ENCODE data around the gene SP2. TPM values are rescaled to one million over a fixed set of nuclear protein-coding genes. Genes with fewer than 3 reads are reported as not detected.

The SP2 gene
- total and polyA plus RNA-seq, 7 experiments from 2014 or later: 7.9 to 36.5 (median 26.4) TPM

DNA sequence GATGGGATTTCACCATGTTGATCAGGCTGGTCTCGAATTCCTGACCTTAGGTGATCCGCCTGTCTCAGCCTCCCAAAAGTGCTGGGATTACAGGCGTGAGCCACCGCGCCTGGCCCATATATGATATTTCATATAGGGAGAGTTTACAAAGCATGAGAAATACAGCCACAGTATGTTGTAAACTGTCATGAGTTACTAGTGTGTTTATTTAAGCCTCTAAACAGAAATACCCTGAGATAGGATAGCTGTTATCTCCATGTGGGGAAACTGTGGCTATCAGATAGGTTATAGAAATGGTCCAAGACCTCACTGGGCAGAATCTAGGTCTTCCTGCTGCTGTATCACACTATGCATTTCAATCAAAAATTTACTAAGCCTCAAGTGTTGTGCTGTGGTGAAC lies 72.8 kb downstream of the SP2 start:
- no peaks in the 10 kb centered on the region for H3K27me3 ChIP-seq (ENCODE audit: control insufficient read depth in 2 of 2, insufficient read depth in 2 of 2, low read length in 2 of 2)
- Mint-ChIP-seq H3K9me3 (no peaks in the 10 kb centered on the region), H3K36me3 (peaks cover 2 to 8% (median 4%) of the 10 kb centered on the region in 5 donors), H3K27ac (no peak overlapping the region), H3K27me3 (no peaks in the 10 kb centered on the region), H3K4me3 (peak overlapping the region in 1 of 10 donors; percentile 3), H3K4me1 (peaks cover 14 to 37% (median 23%) of the 10 kb centered on the region in 7 donors)
- no peak overlapping the region for H3K4me3 ChIP-seq (ENCODE audit: low read length)
- H3K9me3 ChIP-seq (ENCODE audit: control insufficient read depth in 2 of 3, low read length in 3 of 3): no peaks in the 10 kb centered on the region
- intact Hi-C loops (cut with micrococcal nuclease): no loop called here
- ChIA-PET CTCF (interaction anchor here (0.6 to 9.8 kb wide), 3 partner anchors 22 to 77 kb away, joined by 3 to 126 read pairs (median 3); partner anchors contain the start of gene PNPO), POLR2A (interaction anchor here (0.6 to 0.8 kb wide), 2 partner anchors 11 to 787 kb away, joined by 3 to 5 read pairs; no protein-coding TSS in a partner anchor)
- peaks cover 6 to 12% of the 10 kb centered on the region in 2 donors for H3K4me1 ChIP-seq (ENCODE audit: control insufficient read depth in 2 of 2, insufficient read depth in 2 of 2, low read length in 2 of 2)
- no peak for DNase-seq
- peaks cover 0 to 10% (median 0%) of the 10 kb centered on the region in 3 experiments for H3K36me3 ChIP-seq (ENCODE audit: control insufficient read depth in 2 of 3, insufficient read depth in 3 of 3, low read length in 3 of 3)
- no peak overlapping the region for H3K27ac ChIP-seq (ENCODE audit: low read depth, low read length)
- ATAC-seq: no peak

DNA sequence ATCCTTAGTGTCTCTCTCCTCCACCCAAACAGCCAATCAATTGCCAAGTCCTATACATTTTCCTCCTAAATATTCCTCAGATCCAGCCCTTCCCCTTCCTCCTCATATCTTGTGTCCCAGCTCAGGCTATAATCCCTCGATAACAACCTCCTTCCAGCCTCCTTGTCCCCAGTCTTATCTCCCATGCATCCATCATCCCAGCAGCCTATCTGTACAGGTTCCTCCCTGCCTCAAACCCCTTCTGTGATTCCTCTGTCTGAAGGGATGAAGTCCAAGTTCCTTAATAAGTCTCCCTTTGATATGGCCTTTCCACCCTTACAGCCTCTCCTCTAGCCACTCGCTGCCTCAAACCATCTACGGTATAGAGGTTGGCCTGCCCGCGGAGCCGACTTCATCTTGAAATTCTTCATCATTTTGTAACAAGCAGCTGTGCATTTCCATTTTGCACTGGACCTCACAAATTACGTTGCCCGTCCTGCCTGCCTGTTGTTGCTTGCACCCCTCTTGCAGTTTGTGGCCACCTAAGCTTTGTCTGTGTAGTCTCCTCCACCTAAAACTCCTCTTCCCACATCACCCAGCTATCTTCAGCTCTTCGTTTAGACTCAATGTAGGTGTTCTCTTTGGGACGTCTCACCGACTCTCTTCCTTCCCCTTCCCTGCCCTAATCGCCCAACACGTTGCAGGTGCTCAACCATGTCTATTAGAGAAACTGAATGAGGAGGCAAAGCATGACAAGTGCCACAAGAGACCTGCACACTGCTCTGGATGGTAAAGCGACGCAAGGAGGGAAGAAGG lies 74.1 kb downstream of the SP2 start:
- Histone ChIP-seq H3K4me3 (ENCODE audit: low read length) (peak overlapping the region; percentile 96), H3K4me1 (ENCODE audit: control insufficient read depth in 2 of 2, insufficient read depth in 2 of 2, low read length in 2 of 2) (peaks cover 6 to 12% of the 10 kb centered on the region in 2 donors), H3K27ac (ENCODE audit: low read depth, low read length) (peak overlapping the region; percentile 63), H3K9me3 (ENCODE audit: control insufficient read depth in 2 of 3, low read length in 3 of 3) (no peaks in the 10 kb centered on the region), H3K27me3 (ENCODE audit: control insufficient read depth in 2 of 2, insufficient read depth in 2 of 2, low read length in 2 of 2) (no peaks in the 10 kb centered on the region), H3K36me3 (ENCODE audit: control insufficient read depth in 2 of 3, insufficient read depth in 3 of 3, low read length in 3 of 3) (peaks cover 0 to 21% (median 0%) of the 10 kb centered on the region in 3 experiments)
- Mint-ChIP-seq H3K36me3 (peaks cover 0 to 17% (median 7%) of the 10 kb centered on the region in 5 donors), H3K27me3 (no peaks in the 10 kb centered on the region), H3K4me1 (peaks cover 14 to 41% (median 26%) of the 10 kb centered on the region in 7 donors), H3K27ac (peak overlapping the region; percentile 63 to 96 (median 89)), H3K4me3 (peak overlapping the region; percentile 95 to 100 (median 99)), H3K9me3 (no peaks in the 10 kb centered on the region)
- ChIA-PET CTCF (interaction anchor here (0.7 to 9.8 kb wide), 15 partner anchors 8 to 128 kb away, joined by 3 to 126 read pairs (median 4); partner anchors contain the start of genes PNPO, SCRN2 and SP2), POLR2A (interaction anchor here (0.6 to 3.3 kb wide), 13 partner anchors 8 to 1354 kb away, joined by 3 to 27 read pairs (median 4); partner anchors contain the start of genes NFE2L1, PNPO and SP2)
- no peak for DNase-seq
- ATAC-seq: no peak
- intact Hi-C loops (cut with micrococcal nuclease): loop anchor here (1.0 to 5.0 kb wide), 13 partner anchors 21 to 1707 kb away; partner anchors contain the start of genes KPNB1 (in 2 of the 2), NFE2L1 (in 2 of the 2), PNPO (in 2 of the 2) and SCRN2 (in 2 of the 2)

DNA sequence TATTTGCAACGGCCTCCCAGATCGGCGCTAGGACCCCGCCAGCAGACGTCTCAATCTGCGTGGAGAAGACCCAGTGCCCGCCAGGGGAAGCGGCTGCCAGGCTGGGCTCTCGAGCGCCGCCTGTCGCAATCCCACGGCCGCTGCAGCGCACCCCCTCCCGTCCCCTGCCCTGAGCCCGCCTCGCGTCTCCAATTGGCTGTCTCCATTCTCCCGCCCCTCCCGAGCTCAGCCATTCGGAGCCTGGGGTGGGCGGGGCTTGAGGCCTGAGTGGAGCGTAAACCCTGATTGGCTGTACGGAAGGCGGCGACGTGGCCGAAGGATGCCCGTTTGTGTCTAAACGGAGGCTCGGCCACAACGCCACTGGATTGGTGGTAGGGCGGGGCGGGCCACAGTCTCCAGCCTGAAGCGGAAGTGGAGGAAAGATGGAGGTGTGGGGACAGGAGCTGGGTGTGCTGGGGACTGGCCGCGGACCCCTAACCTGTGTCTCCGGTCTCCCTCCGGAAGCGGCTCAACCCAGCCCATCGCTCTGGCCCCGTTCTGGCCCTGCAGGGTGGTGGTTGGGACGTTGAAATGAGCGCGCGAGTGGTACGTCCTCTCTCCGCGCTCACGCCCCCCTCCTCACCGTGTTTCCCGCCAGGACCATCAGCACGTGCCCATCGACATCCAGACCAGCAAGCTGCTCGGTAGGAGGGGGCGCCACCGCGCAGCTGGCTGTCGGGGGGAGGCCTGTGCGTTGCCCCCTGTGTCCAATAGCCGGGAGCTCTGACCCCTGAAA lies 74.9 kb downstream of the SP2 start, which contains the start of gene CDK5RAP3:
TSS of gene CDK5RAP3 (plus strand) at position 389 of the 775 bp plus-strand sequence. CDS start at position 423, 34 bp downstream.
- Histone ChIP-seq H3K36me3 (ENCODE audit: control insufficient read depth in 2 of 3, insufficient read depth in 3 of 3, low read length in 3 of 3) (peaks cover 0 to 29% (median 0%) of the 10 kb centered on the region in 3 experiments), H3K4me1 (ENCODE audit: control insufficient read depth in 2 of 2, insufficient read depth in 2 of 2, low read length in 2 of 2) (peaks cover 6 to 12% of the 10 kb centered on the region in 2 donors), H3K4me3 (ENCODE audit: low read length) (peak within 1 kb of the TSS; percentile 96), H3K27ac (ENCODE audit: low read depth, low read length) (peak within 1 kb of the TSS; percentile 71), H3K27me3 (ENCODE audit: control insufficient read depth in 2 of 2, insufficient read depth in 2 of 2, low read length in 2 of 2) (no peaks in the 10 kb centered on the region), H3K9me3 (ENCODE audit: control insufficient read depth in 2 of 3, low read length in 3 of 3) (no peaks in the 10 kb centered on the region)
- H3K4me1 Mint-ChIP-seq: peaks cover 14 to 41% (median 26%) of the 10 kb centered on the region in 7 donors
- intact Hi-C loops (cut with micrococcal nuclease): loop anchor here (1.0 to 5.0 kb wide), 13 partner anchors 22 to 1706 kb away; partner anchors contain the start of genes KPNB1 (in 2 of the 2), NFE2L1 (in 2 of the 2), PNPO (in 2 of the 2) and SCRN2 (in 2 of the 2)
- POLR2A ChIA-PET: interaction anchor here (0.5 to 3.3 kb wide), 15 partner anchors 9 to 1353 kb away, joined by 3 to 27 read pairs (median 4); partner anchors contain the start of genes NFE2L1, PNPO, SCRN2 and SP2
- H3K36me3 Mint-ChIP-seq: peaks cover 0 to 22% (median 10%) of the 10 kb centered on the region in 5 donors
- ATAC-seq (peak; percentile 100), DNase-seq (peak; percentile 93 to 99 (median 97))
- CTCF ChIA-PET: interaction anchor here (0.9 to 9.8 kb wide), 14 partner anchors 8 to 129 kb away, joined by 3 to 126 read pairs (median 4); partner anchors contain the start of genes PNPO, SCRN2 and SP2
- no peaks in the 10 kb centered on the region for H3K9me3 Mint-ChIP-seq
- no peaks in the 10 kb centered on the region for H3K27me3 Mint-ChIP-seq
- H3K4me3 Mint-ChIP-seq: peak within 1 kb of the TSS; percentile 95 to 100 (median 99)
- peak within 1 kb of the TSS; percentile 83 to 96 (median 93) for H3K27ac Mint-ChIP-seq

DNA sequence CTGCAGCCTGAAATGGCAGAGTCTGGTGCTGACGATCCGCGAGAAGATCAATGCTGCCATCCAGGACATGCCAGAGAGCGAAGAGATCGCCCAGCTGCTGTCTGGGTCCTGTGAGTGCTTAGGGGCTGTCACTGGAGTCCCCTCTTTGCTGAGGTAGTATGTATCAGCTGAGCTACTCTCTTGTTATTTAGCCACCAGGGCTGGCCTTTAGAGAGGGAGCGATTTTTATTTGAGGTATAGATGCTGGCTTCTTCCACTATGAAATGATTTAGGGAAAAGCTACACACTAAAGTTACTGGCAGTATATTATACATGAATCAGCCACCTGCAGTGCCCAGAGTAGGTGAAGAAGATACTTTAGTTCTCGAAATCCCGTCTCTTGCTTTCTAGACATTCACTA lies 77.5 kb downstream of the SP2 start:
- Histone ChIP-seq H3K27me3 (ENCODE audit: control insufficient read depth in 2 of 2, insufficient read depth in 2 of 2, low read length in 2 of 2) (no peaks in the 10 kb centered on the region), H3K27ac (ENCODE audit: low read depth, low read length) (no peak overlapping the region), H3K4me3 (ENCODE audit: low read length) (no peak overlapping the region), H3K9me3 (ENCODE audit: control insufficient read depth in 2 of 3, low read length in 3 of 3) (no peaks in the 10 kb centered on the region), H3K4me1 (ENCODE audit: control insufficient read depth in 2 of 2, insufficient read depth in 2 of 2, low read length in 2 of 2) (peaks cover 6 to 12% of the 10 kb centered on the region in 2 donors), H3K36me3 (ENCODE audit: control insufficient read depth in 2 of 3, insufficient read depth in 3 of 3, low read length in 3 of 3) (peaks cover 2 to 53% (median 5%) of the 10 kb centered on the region in 3 experiments)
- H3K4me3 Mint-ChIP-seq: peak overlapping the region in 4 of 10 donors; percentile 2 to 56 (median 24)
- H3K36me3 Mint-ChIP-seq: peaks cover 0 to 32% (median 10%) of the 10 kb centered on the region in 5 donors
- CTCF ChIA-PET: interaction anchor here (1.1 kb wide), 1 partner anchor 108 kb away, joined by 6 read pairs; no protein-coding TSS in a partner anchor
- POLR2A ChIA-PET: interaction anchor here (1.7 kb wide), 1 partner anchor 78 kb away, joined by 6 read pairs; no protein-coding TSS in a partner anchor
- no peak for DNase-seq
- ATAC-seq: no peak
- intact Hi-C loops (cut with micrococcal nuclease): loop anchor here in 1 of 2 donors (5.0 kb wide), 2 partner anchors 39 to 1704 kb away; partner anchors contain the start of gene SPOP
- H3K27me3 Mint-ChIP-seq: no peaks in the 10 kb centered on the region
- no peak overlapping the region for H3K27ac Mint-ChIP-seq
- H3K9me3 Mint-ChIP-seq: no peaks in the 10 kb centered on the region
- H3K4me1 Mint-ChIP-seq: peaks cover 14 to 41% (median 26%) of the 10 kb centered on the region in 7 donors

DNA sequence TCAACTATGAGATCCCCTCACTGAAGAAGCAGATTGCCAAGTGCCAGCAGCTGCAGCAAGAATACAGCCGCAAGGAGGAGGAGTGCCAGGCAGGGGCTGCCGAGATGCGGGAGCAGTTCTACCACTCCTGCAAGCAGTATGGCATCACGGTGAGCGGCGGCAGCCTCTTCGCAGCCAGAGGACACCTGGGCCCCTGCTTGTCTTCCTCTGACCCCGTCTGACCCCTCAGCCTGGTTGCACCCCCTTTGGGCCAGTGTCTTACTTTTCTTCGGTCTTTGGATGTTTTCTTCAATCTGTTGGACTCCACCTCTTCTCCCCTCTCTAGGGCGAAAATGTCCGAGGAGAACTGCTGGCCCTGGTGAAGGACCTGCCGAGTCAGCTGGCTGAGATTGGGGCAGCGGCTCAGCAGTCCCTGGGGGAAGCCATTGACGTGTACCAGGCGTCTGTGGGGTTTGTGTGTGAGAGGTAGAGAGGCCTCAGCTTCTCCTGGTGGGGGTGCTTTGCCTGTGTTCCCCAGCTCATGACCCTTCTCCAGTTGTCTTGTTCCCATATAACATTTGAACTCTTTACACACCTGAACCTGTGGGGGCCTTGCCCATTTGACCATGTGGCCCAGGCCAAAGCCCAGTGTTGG lies 79.3 kb downstream of the SP2 start:
- H3K36me3 ChIP-seq (ENCODE audit: control insufficient read depth in 2 of 3, insufficient read depth in 3 of 3, low read length in 3 of 3): peaks cover 5 to 70% (median 6%) of the 10 kb centered on the region in 3 experiments
- no peak overlapping the region for H3K27ac Mint-ChIP-seq
- ChIA-PET POLR2A (no interaction called here), CTCF (interaction anchor here (1.7 kb wide), 1 partner anchor 28 kb away, joined by 9 read pairs; no protein-coding TSS in a partner anchor)
- H3K27me3 Mint-ChIP-seq: no peaks in the 10 kb centered on the region
- no peak overlapping the region for H3K27ac ChIP-seq (ENCODE audit: low read depth, low read length)
- H3K27me3 ChIP-seq (ENCODE audit: control insufficient read depth in 2 of 2, insufficient read depth in 2 of 2, low read length in 2 of 2): no peaks in the 10 kb centered on the region
- peaks cover 6 to 45% (median 16%) of the 10 kb centered on the region in 5 donors for H3K36me3 Mint-ChIP-seq
- ATAC-seq: no peak
- no peaks in the 10 kb centered on the region for H3K9me3 Mint-ChIP-seq
- no peaks in the 10 kb centered on the region for H3K9me3 ChIP-seq (ENCODE audit: control insufficient read depth in 2 of 3, low read length in 3 of 3)
- no peak overlapping the region for H3K4me3 ChIP-seq (ENCODE audit: low read length)
- peak overlapping the region in 1 of 10 donors; percentile 12 for H3K4me3 Mint-ChIP-seq
- DNase-seq: no peak
- H3K4me1 Mint-ChIP-seq: peaks cover 5 to 33% (median 18%) of the 10 kb centered on the region in 7 donors
- peaks cover 2 to 7% of the 10 kb centered on the region in 2 donors for H3K4me1 ChIP-seq (ENCODE audit: control insufficient read depth in 2 of 2, insufficient read depth in 2 of 2, low read length in 2 of 2)
- intact Hi-C loops (cut with micrococcal nuclease): loop anchor here in 1 of 2 donors (5.0 kb wide), 1 partner anchor 157 kb away; no protein-coding TSS in a partner anchor

Data from naive thymus-derived CD4-positive, alpha-beta T cell (primary cell).